ENCODE data around the gene PTPRD.

DNA sequence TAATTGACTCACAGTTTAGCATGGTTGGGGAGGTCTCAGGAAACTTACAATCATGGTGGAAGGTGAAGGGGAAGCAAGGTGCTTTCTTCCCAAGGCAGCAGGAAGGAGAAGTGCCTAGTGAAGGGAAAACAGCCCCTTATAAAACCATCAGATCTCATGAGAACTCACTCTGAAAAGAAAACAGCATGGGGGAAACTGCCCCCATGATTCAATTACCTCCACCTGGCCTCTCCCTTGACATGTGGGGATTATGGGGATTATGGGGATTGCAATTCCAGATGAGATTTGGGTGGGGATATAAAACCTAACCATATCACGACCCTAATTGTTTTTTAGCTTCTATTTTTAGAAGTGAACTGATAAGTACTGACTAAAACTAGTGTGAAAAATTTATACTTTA is 1435.7 kb downstream of the PTPRD start:
- no peak for TF ChIP-seq SUZ12 (IDR thresholded peaks at IDR 0.05; ENCODE audit: extremely low read depth, insufficient read depth, insufficient read length)
- no peak for TF ChIP-seq ZNF274 (IDR thresholded peaks at IDR 0.05; ENCODE audit: low read depth, low read length)
- TF ChIP-seq YY1 (IDR thresholded peaks at IDR 0.05; ENCODE audit: insufficient read depth, insufficient read length): no peak
